ENCODE data around the gene P2RX1. TPM values are rescaled to one million over a fixed set of nuclear protein-coding genes. Genes with fewer than 3 reads are reported as not detected.

P2RX1 gene
- polyA plus RNA-seq, 3 donors = 22.9 to 117 (median 33.8) TPM

DNA sequence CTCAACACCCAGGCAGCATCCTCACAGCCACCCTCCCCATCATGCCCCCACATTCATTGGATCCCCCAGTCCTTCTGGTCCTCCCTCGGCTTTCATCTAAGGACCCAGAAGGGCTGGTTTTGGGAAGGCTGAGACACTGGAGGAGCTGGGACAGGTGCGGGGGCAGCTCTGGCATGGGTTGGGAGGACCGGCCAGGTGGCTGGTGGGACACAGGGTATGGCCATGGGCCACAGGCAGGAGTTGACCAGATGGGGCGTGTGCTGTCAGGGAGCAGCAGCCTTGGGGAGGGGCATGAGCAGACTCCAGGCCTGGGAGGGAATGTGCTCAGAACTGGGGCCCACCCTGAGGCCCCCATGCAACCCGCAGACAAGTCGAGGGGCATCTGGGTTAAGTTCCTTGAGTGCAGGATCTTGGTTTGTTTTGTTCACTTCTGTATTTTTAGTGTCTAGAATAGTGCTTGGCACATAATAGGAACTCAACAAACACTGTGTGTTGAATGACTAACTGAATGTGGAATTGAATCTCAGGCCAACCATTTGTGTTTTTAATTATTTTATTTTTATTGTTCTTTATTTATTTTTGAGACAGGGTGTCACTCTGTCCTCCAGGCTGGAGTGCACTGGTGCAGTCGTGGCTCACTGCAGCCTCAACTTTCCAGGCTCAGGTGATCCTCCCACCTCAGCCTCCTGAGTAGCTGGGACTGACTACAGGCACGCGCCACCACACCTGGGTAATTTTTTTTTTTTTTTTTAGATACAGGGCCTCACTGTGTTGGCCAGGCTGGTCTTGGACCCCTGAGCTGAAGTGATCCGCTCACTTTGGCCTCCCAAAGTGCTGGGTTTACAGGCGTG lies 5.6 kb downstream of the P2RX1 start:
- Mint-ChIP-seq H3K9me3 (peaks cover 0 to 4% (median 2%) of the 10 kb centered on the region in 7 donors), H3K36me3 (peaks cover 39 to 82% of the 10 kb centered on the region in 2 donors), H3K4me1 (peaks cover 57% of the 10 kb centered on the region), H3K4me3 (peak overlapping the region; percentile 65 to 88), H3K27me3 (ENCODE audit: low read depth in 3 of 3) (peaks cover 0 to 2% (median 1%) of the 10 kb centered on the region in 3 donors), H3K27ac (peak overlapping the region; percentile 60 to 90 (median 88))
- DNase-seq = peak in 1 of 3 donors; percentile 23
- no peak for TF ChIP-seq CTCF (IDR thresholded peaks at IDR 0.05)
- H3K27ac ChIP-seq (ENCODE audit: low read depth in 1 of 2, low read length in 2 of 2) = peak overlapping the region; percentile 53 to 68
- peaks cover 7 to 24% of the 10 kb centered on the region in 2 donors for H3K36me3 ChIP-seq (replicated peaks in 1 of 2; ENCODE audit: control insufficient read depth in 1 of 2, insufficient read depth in 2 of 2, low read length in 2 of 2)
- no peak overlapping the region for H2AFZ ChIP-seq (ENCODE audit: insufficient read depth, low read depth, low read length, poor library complexity, severe bottlenecking)
- no peaks in the 10 kb centered on the region for H3K27me3 ChIP-seq (ENCODE audit: control insufficient read depth in 2 of 2, insufficient read depth in 2 of 2, low read length in 2 of 2)
- peak overlapping the region in 1 of 3 experiments; percentile 49 for H3K4me3 ChIP-seq (replicated peaks in 1 of 3; ENCODE audit: low read depth in 2 of 3, low read length in 3 of 3)
- peaks cover 98% of the 10 kb centered on the region for H3K79me2 ChIP-seq (ENCODE audit: insufficient read depth, low read length)
- 73% methylated on average over 9 of the region's 11 CpGs for WGBS (ENCODE audit: insufficient coverage)
- no peaks in the 10 kb centered on the region for H3K9me3 ChIP-seq (replicated peaks in 1 of 2; ENCODE audit: control insufficient read depth in 1 of 2, insufficient read depth in 1 of 2, low read length in 2 of 2)
- H3K4me1 ChIP-seq (ENCODE audit: control insufficient read depth in 1 of 2, insufficient read depth in 2 of 2, low read length in 2 of 2) = peaks cover 48 to 49% of the 10 kb centered on the region in 2 donors
- peak overlapping the region; percentile 56 for H3K4me2 ChIP-seq (replicated peaks; ENCODE audit: extremely low read depth, low read length, poor library complexity, severe bottlenecking)
- no peak overlapping the region for H3K9ac ChIP-seq (ENCODE audit: insufficient read depth, low read length, poor library complexity, severe bottlenecking)
- intact Hi-C loops (cut with micrococcal nuclease) = loop anchor here (5.0 to 10.0 kb wide), 2 partner anchors 46 to 92 kb away; no protein-coding TSS in a partner anchor
- H4K20me1 ChIP-seq (ENCODE audit: insufficient read depth, low read length) = peaks cover 100% of the 10 kb centered on the region

- 88% methylated on average over 7 of the region's 12 CpGs for WGBS (ENCODE audit: insufficient coverage)
- H3K27me3 Mint-ChIP-seq (ENCODE audit: low read depth in 3 of 3) = peaks cover 0 to 2% (median 1%) of the 10 kb centered on the region in 3 donors
- peak overlapping the region in 3 of 7 donors; percentile 43 to 88 (median 71) for H3K27ac Mint-ChIP-seq
- no peaks in the 10 kb centered on the region for H3K27me3 ChIP-seq (ENCODE audit: control insufficient read depth in 2 of 2, insufficient read depth in 2 of 2, low read length in 2 of 2)
- H4K20me1 ChIP-seq (ENCODE audit: insufficient read depth, low read length) = peaks cover 100% of the 10 kb centered on the region
- H3K79me2 ChIP-seq (ENCODE audit: insufficient read depth, low read length) = peaks cover 84% of the 10 kb centered on the region
- peak overlapping the region in 1 of 2 donors; percentile 32 for H3K27ac ChIP-seq (ENCODE audit: low read depth in 1 of 2, low read length in 2 of 2)
- H3K9ac ChIP-seq (ENCODE audit: insufficient read depth, low read length, poor library complexity, severe bottlenecking) = no peak overlapping the region
- intact Hi-C loops (cut with micrococcal nuclease) = loop anchor here in 1 of 2 donors (5.0 kb wide), 1 partner anchor 47 kb away; no protein-coding TSS in a partner anchor
- no peak overlapping the region for H3K4me2 ChIP-seq (replicated peaks; ENCODE audit: extremely low read depth, low read length, poor library complexity, severe bottlenecking)
- H3K4me3 ChIP-seq (replicated peaks in 1 of 3; ENCODE audit: low read depth in 2 of 3, low read length in 3 of 3) = no peak overlapping the region
- H3K9me3 ChIP-seq (replicated peaks in 1 of 2; ENCODE audit: control insufficient read depth in 1 of 2, insufficient read depth in 1 of 2, low read length in 2 of 2) = no peaks in the 10 kb centered on the region
- TF ChIP-seq CTCF (IDR thresholded peaks at IDR 0.05) = no peak
- H3K36me3 ChIP-seq (replicated peaks in 1 of 2; ENCODE audit: control insufficient read depth in 1 of 2, insufficient read depth in 2 of 2, low read length in 2 of 2) = peaks cover 10 to 24% of the 10 kb centered on the region in 2 donors
- H3K4me1 ChIP-seq (ENCODE audit: control insufficient read depth in 1 of 2, insufficient read depth in 2 of 2, low read length in 2 of 2) = peaks cover 34 to 35% of the 10 kb centered on the region in 2 donors
- H3K9me3 Mint-ChIP-seq = peaks cover 0 to 4% (median 2%) of the 10 kb centered on the region in 7 donors
- no peak for DNase-seq
- H3K36me3 Mint-ChIP-seq = peaks cover 33 to 91% of the 10 kb centered on the region in 2 donors
- H3K4me1 Mint-ChIP-seq = peaks cover 43% of the 10 kb centered on the region
- H2AFZ ChIP-seq (ENCODE audit: insufficient read depth, low read depth, low read length, poor library complexity, severe bottlenecking) = no peak overlapping the region
- H3K4me3 Mint-ChIP-seq = no peak overlapping the region
Observed at GRCh38 chr17:3909257-3909656, 7.0 kb downstream of the P2RX1 start.

Data from CD14-positive monocyte (primary cell).